Measurements from ENCODE around the gene MYLIP. TPM values are rescaled to one million over a fixed set of nuclear protein-coding genes. Genes with fewer than 3 reads are reported as not detected.

MYLIP gene
- total and polyA plus RNA-seq, 2 of the 13 experiments (the other 11 are each of a cell fraction or from before 2014, with no cell fraction given) = 3.4 to 10.8 TPM

DNA sequence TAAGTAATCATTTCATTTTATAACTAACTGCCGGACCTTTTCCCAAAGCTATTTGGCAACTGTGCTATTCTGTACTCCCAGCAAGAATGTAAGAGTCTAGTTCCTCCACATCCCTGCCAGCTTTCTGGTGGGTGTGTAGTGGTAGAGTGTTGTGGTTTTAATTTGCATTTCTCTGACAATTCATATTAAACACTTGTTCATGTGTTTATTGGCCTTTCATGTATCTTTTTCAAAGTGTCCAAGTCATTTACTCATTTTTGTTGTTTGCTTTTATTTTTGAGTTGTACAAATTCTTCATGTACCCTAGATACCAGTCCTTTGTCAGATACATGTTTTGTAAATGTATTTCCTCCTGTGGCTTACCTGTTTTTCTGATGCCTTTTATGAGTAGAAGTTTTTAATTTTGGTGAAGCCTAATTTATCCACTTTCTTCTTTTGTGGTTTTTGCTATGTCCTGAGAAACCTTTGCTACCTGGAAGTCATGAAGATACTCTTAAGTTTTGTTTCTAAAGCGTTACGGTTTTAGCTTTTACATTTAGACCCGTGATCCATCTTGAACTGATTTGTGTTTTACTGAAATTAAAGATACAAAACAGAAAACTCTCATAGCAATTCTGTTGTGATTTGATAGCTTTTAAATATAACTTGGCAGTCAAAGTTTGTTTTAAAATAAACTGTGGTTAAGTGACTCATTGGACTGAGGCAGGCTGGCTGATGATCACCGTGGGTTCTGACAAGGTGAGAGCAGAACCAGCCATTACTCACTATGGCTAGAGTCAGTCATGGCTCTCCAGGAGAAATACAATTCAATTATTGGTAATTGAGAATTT, 8.0 kb downstream of the MYLIP start (continued):
- TF ChIP-seq ZNF879 (CRISPR knock-in tag; IDR thresholded peaks at IDR 0.05) (no peak), ZFP36L1 (CRISPR knock-in tag; IDR thresholded peaks at IDR 0.05) (no peak), ZBTB39 (CRISPR knock-in tag; IDR thresholded peaks at IDR 0.05) (no peak), ARID4A (CRISPR knock-in tag; IDR thresholded peaks at IDR 0.05; ENCODE audit: borderline replicate concordance) (no peak)
- TF ChIP-seq, protein P1, sequence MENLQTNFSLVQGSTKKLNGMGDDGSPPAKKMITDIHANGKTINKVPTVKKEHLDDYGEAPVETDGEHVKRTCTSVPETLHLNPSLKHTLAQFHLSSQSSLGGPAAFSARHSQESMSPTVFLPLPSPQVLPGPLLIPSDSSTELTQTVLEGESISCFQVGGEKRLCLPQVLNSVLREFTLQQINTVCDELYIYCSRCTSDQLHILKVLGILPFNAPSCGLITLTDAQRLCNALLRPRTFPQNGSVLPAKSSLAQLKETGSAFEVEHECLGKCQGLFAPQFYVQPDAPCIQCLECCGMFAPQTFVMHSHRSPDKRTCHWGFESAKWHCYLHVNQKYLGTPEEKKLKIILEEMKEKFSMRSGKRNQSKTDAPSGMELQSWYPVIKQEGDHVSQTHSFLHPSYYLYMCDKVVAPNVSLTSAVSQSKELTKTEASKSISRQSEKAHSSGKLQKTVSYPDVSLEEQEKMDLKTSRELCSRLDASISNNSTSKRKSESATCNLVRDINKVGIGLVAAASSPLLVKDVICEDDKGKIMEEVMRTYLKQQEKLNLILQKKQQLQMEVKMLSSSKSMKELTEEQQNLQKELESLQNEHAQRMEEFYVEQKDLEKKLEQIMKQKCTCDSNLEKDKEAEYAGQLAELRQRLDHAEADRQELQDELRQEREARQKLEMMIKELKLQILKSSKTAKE (CRISPR knock-in tag; IDR thresholded peaks at IDR 0.05; ENCODE audit: borderline replicate concordance) = no peak
